PC-3 (cell line): ENCODE measurements around the gene CYS1.

Experiments
- EZH2 ChIP-seq: fragments of 300-600 bp; sonication (generic); IDR thresholded peaks from one replicate; pipeline ENCODE4 v1.6.1; 2017; ENCODE audit warnings: antibody characterized with exemption, mild to moderate bottlenecking, low read length; ENCODE audit not compliant: unreplicated experiment
- TF ChIP-seq, protein P1 (sequence below): fragments of 300-600 bp; sonication (generic); conservative IDR thresholded peaks from 2 replicates; pipeline ENCODE4 v1.5.1; 2017; ENCODE audit warnings: antibody characterized with exemption, low read depth, mild to moderate bottlenecking, low read length

DNA sequence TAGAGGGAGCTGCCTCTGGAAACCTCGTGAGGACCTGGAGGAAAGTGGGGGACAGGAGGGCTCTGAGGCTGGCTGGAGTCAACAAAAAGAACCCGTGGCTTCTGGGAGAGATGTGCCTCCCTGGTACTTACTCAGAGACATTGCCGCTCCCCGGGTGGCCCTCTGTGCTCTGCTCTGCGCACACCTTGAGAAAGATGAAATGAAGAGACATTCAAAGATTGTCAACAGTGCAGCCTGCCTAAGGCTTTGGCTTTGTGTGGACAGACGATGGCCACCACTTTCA lies 14.5 kb downstream of the CYS1 start:
- TF ChIP-seq, protein P1, sequence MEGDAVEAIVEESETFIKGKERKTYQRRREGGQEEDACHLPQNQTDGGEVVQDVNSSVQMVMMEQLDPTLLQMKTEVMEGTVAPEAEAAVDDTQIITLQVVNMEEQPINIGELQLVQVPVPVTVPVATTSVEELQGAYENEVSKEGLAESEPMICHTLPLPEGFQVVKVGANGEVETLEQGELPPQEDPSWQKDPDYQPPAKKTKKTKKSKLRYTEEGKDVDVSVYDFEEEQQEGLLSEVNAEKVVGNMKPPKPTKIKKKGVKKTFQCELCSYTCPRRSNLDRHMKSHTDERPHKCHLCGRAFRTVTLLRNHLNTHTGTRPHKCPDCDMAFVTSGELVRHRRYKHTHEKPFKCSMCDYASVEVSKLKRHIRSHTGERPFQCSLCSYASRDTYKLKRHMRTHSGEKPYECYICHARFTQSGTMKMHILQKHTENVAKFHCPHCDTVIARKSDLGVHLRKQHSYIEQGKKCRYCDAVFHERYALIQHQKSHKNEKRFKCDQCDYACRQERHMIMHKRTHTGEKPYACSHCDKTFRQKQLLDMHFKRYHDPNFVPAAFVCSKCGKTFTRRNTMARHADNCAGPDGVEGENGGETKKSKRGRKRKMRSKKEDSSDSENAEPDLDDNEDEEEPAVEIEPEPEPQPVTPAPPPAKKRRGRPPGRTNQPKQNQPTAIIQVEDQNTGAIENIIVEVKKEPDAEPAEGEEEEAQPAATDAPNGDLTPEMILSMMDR = no peak
- TF ChIP-seq EZH2 = no peak
